Endometrial microvascular endothelial cells (primary cell): ENCODE data around the gene EPN3. TPM values are rescaled to one million over a fixed set of nuclear protein-coding genes. Genes with fewer than 3 reads are reported as not detected.

Experiments used
- in situ Hi-C: cut with HindIII; loops from 2 replicates; pipeline ENCODE4 v1.10.0; 2017; ENCODE audit warnings: low sequenced_read_pairs, low pct_unique_long_range_greater_than_20kb; ENCODE audit errors: inconsistent ontology term
- total RNA-seq: library from RNA; depleted of rRNA; stranded (reverse); fragments of >200 nt; gene quantifications from one replicate; pipeline ENCODE4 v1.2.3, GENCODE V29; 2015; ENCODE audit errors: inconsistent ontology term

EPN3 gene
- total RNA-seq, 1 donor from 2014 or later: not detected

- in situ Hi-C loops: no loop called here
These were observed 27.2 kb downstream of the EPN3 start for GRCh38 chr17:50559674-50560184.

GRCh38 chr17:50560185-50560824, 27.8 kb downstream of the EPN3 start, which contains the start of gene CACNA1G:
CACNA1G (plus strand) TSS chr17:50560715; CDS start chr17:50561460, 745 bp downstream.
- in situ Hi-C loops: no loop called here

- in situ Hi-C loops: no loop called here
These were observed 28.6 kb downstream of the EPN3 start for GRCh38 chr17:50560931-50561745.

DNA sequence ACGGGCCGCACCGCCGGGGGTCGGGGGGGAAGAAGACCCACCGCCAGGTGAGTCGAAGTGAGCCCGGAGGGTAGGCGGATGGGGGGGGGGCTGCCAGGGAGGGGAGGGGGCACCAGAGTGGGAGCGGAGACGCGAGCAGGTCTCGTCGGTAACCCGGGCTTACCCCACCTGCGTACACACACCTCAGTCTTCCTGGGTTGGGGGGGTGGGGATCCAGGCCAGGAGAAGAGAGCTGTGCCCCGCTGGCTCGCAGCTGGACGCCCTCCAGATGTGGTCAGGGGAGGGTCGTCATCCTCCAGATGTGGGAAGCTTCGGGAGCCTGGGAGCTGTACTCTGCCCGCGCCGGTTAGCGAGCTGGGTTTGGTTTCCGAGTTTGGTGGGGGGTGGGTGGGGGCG, 29.2 kb downstream of the EPN3 start:
- in situ Hi-C loops: no loop called here

DNA sequence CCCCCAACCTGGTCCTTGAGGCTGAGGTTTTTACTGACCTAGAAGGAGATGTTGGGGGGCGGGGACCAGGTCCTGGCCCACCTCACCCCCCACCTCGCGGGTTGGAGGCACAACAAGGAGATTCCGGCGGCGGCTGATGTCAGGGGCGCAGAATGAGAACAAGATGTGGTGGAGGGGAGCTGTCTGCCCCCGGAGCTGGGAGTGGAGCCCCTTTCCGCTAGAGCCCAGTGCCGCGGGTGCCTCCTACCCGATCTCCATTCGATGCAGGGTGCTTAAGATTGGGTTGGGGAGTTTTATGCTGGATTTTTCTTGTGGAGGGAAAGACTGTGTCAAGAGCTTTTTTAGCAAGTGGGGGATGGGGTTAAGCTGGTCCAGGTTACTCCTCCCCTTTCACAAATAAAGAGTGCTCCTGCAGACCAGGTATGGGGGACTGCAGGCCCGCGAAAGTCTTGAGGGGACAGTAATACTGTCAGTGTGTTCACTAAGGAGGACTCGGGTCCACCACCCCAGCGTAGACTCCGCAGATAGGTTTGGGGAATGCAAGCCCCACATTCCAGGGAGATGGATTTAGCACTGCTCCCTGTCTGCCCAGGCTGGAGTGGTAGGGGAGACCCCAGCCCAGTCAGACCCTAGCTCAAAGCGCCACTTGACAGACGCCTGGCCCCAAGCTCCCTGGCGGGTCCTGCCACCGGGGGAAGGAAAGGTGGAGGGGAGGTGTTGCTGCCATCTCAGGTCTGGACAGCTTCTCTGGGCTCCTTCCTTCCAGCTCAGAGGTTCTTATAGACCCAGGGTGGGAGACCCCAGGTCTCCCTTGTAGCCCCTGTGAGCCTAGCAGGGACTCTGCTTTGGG, 29.9 kb downstream of the EPN3 start:
- in situ Hi-C loops: no loop called here

GRCh38 chr17:50563092-50563511, 30.6 kb downstream of the EPN3 start:
- in situ Hi-C loops: no loop called here

- in situ Hi-C loops: no loop called here
These were observed 32.4 kb downstream of the EPN3 start for GRCh38 chr17:50564916-50565315.

DNA sequence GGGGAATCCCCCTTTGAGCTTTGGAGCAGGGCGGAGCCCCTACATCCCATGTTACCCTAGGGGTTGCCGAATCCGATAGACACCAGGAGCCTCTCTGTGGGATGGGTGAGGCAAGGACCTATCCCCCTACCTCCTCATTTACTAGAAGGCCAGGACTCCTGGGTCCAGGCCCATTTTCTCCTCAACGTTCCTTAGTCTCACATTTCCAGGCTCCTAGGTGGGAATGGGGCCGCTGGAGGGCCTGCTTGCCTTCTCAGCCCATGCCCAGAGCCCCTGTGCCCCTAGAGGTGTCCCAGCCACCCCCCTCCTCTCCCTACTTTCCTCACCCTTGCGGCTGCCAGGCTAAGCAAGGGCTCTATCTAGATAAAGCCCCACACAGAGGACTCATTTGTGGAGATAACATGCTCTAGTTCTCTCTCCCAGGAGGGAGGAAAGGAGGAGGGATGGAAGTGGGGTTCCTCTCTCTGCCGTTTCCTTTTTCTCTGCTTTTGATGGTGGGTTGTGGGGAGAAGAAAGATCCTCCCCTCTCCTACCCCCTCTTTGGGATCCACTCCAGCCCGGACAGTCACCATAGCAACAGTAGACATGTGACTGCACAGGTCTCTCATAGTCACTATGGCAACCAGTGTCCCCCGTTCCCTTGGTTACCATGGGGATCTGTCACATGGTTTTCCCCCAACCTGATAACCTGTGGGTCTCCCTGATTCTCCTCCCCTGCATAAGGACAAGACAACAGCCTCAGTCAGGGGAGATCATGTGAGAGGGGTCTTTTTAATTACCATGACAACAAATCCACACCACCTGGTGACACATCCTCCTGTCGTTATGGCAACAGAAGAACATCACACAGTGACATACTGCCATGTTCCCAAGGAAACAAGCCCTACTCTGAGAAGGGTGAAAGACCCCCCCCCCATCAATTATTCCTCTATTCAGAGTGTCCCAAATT, 33.1 kb downstream of the EPN3 start:
- in situ Hi-C loops: no loop called here

GRCh38 chr17:50566886-50567285, 34.4 kb downstream of the EPN3 start:
- in situ Hi-C loops: no loop called here

GRCh38 chr17:50568659-50569058, 36.1 kb downstream of the EPN3 start:
- in situ Hi-C loops: no loop called here

- in situ Hi-C loops: no loop called here
These were observed 37.1 kb downstream of the EPN3 start for GRCh38 chr17:50569592-50569991.

DNA sequence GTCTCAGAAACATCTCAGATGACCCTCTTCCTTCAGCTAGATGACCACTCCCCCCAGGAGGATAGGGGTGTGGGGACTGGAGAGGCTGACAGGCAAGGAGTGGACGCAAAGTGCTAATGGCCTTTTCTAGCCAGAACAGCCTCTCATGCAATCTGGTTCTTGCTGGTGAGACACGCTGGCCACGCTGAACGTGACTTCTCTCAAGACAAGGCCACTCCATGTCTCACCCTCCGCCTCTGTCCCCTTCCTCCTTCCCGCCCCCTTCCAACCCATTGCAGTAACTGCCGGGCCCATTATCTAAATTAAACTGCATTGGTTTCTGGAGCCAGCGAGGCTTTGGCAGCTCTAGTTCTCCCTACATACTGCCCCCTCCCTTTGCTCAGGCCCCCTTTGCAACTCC, 37.5 kb downstream of the EPN3 start:
- in situ Hi-C loops: no loop called here

GRCh38 chr17:50570528-50570927, 38.0 kb downstream of the EPN3 start:
- in situ Hi-C loops: no loop called here

- in situ Hi-C loops: no loop called here
These were observed 39.1 kb downstream of the EPN3 start for GRCh38 chr17:50571681-50572080.

GRCh38 chr17:50572541-50572940, 40.0 kb downstream of the EPN3 start:
- in situ Hi-C loops: no loop called here

DNA sequence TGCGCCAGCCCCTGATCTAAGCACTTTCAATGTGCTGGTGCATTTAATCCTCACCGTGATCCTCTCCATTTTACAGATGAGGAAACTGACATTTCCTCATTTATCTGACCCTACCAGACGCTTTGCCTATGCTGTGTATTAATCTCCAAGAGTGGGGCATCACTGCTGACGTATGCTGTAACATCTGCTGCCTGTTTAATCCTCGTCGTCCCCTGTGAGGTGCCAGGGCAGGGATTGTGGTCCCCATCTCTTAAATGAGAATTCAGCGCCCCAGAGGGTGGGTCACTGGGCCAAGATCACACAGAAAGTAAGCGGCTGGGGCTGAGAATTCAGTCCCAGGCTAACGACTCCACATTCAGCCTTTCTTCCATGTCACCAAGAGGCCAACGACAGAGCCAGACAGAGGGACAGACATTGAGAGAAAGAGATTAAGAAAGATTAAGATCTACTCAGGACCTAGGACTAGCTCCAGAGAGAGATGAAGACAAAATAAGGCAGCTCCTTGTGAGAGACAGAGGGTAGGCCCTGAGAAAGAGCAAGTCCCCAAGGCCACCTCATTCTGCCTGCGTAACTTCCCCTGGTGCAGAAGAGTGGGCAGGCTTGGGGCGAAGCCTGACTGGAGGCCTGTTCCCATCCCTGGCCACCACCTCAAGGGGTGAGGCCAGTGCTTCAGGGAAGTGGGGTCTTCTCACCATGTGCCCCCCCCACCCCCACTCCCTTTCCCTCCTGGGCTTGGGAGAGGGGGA, 41.5 kb downstream of the EPN3 start:
- in situ Hi-C loops: no loop called here

- in situ Hi-C loops: no loop called here
These were observed 43.2 kb downstream of the EPN3 start for GRCh38 chr17:50575581-50576210.
